GM21825 (cell line): ENCODE results near the gene AGTRAP.

Experiments
- ATAC-seq: cut with Tn5 transposase; IDR thresholded peaks from one replicate; pipeline ENCODE4 v1.9.1; 2021; ENCODE audit warnings: mild to moderate bottlenecking, moderate library complexity; ENCODE audit not compliant: unreplicated experiment

Gene AGTRAP

DNA sequence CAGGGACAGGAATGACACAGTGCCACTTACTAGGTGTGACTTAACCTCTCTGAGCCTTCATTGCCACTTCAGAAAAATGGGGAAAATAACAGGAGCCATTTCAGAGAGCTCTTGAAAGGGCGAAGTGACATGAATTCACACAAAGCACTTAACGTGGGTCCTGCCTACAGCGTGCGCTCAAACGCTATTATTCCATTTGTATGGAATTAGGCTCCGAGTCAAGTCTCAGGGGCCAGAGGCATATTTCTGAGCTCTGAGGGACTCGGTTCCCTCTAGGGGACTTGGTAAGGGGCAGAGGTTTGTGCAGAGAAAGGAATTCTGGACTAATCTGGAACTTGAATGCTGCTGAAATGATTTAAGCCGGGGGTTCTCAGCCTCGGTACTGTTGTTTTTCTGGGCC, 30.3 kb upstream of the AGTRAP start:
- ATAC-seq, result no peak

DNA sequence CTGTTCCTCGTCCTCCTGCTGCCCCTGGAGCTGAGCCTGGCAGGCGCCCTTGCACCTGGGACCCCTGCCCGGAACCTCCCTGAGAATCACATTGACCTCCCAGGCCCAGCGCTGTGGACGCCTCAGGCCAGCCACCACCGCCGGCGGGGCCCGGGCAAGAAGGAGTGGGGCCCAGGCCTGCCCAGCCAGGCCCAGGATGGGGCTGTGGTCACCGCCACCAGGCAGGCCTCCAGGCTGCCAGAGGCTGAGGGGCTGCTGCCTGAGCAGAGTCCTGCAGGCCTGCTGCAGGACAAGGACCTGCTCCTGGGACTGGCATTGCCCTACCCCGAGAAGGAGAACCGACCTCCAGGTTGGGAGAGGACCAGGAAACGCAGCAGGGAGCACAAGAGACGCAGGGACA, 29.6 kb upstream of the AGTRAP start:
- ATAC-seq, result no peak

DNA sequence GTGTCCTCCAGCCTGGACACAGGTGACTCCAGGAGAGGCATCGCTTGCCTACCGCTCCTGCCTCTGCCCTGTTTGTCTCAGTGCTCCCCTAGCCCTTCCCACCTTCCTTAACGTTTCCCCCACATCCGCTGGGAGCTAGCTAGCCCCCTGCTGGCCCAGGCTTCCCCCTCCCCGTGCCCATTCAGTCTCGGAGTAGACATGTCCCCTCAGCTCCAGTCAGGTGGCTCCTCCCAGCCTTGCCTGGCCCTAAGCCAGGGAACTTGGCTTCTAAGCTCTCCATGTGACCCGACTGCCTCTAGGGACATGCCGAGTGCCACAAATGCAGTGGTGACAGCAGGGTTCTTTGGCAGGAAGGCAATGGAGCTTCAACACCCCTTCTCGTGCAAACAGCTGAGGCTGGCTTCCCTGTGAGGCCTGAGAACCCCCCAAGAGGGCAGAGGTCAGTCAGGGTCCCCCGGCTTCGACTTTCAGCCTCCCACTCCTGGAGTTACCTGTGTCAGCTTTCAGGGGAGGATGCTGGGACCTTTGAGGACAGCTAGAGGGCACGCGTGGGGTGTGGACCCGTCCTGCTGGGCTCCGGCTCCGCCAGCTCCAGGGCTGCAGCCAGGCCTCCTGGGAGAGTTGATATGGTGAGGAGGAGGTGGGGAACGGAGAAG, 28.2 kb upstream of the AGTRAP start:
- ATAC-seq, result no peak

DNA sequence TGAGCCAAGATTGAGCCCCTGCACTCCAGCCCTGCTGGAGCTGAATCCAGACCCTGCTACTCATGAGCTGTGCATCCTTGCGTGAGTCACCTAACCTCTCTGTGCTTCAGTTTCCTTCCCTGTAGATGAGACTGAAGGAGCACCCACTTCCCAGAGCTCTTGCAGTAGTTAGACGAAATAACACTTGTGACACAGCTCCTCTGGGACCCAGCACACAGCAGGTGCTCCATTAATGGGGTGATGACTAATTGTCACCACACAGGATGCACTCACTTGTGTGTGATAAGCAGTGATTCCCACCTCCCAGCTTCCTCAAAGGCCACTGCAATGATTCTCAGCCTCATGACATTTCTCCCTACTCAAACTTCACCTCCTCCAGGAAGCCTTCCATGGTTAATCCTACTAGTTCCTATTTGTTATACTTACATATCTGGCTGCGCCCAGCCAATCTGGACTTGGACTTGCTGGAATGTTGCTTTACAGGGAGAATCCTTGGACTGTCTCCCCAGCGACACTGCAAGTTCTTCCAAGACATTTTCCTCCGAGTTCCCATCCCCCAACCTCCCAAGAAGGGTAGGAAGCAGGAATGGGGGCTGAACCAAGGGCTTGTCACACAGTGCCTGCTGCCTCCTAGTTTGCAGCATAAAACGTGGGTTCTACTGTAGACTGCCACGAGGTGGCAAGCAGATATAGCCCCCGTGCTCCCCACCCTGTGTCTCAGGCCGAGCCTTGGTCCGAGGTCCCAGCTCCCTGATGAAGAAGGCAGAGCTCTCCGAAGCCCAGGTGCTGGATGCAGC, 27.2 kb upstream of the AGTRAP start:
- ATAC-seq, result no peak

DNA sequence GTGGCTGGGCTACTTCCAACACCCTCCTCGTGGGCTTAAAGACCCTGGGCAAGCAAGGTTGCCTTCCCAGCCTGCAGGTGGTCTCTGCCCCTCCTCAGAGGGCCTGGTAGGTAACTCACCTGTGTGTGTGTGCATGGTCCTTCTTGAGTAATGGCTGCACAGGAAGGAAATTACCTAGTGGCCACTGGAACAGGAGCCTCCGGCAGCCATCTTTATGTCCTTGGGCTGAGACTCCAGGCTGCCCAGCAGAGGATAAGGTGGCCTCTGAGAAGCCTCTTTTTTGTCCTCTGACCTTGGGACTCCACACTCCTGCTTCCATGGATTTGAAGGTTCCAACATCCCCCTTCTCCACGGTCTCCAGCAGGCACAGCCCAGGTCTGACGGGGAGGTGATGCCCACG, 24.4 kb upstream of the AGTRAP start:
- ATAC-seq, result no peak

DNA sequence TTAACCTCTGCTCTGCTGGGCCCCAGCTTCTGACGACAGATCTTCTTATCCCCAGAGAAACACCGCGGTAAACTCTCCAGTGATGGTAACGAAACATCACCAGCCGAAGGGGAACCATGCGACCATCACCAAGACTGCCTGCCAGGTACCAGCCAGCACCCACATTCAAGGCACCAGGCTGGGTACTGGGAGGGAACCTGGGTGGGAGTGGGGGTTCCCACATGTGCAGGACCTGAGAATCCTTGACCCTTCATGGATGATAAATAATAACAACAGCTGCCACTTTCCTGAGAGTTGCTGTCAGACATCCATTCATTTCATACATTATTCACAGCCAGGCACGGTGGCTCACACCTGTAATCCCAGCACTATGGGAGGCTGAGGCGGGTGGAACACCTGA, 23.7 kb upstream of the AGTRAP start:
- ATAC-seq, result no peak

DNA sequence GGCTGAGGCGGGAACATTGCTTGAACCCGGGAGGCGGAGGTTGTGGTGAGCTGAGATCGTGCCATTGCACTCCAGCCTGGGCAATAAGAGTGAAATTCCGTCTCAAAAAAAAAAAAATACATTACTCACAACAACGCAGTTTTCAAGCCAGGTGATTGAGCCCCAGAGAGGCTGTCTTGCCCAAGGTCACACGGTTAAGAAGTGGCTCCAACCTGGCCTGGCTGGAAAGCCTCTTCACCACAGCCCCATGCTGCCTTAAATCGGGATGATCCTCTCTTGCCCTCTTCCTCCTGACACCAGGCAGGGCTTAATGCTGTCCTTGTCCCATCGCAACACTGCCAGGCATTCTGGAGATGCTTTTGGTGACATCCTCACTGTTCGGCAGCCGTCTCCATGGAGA, 22.8 kb upstream of the AGTRAP start:
- no peak for ATAC-seq

DNA sequence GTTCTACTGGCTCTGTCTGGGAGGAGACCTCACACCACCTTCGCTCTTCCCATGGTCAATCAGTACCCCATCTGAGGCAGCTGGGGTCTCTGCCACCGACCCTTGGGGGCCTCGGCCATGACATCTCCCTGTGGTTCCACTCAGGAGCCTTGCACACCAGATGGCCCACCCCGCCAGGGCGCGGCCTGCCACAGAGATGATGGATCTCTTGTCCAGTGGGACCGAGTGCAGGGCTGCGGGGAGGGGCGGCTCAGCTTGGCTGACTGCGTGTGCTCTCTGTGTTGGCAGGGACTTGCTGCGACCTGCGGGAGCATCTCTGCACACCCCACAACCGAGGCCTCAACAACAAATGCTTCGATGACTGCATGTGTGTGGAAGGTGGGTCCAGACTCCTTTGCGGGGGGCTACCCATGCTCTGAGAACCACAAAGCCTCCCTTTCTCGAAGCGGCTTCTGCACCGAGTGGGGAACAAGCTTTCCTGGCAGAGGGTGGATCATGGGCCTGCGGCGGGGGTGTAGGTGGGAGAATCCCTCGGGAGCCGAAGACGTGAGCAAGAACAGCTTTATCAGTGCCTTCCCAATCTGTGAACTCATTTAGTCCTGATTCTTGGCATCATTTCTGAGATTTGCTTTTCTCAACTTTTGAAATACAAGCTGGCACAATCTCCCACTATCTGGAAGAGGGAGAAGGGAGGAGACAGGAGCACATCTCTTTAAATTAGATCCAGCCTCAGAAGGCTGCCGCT, 20.9 kb upstream of the AGTRAP start:
- no peak for ATAC-seq

DNA sequence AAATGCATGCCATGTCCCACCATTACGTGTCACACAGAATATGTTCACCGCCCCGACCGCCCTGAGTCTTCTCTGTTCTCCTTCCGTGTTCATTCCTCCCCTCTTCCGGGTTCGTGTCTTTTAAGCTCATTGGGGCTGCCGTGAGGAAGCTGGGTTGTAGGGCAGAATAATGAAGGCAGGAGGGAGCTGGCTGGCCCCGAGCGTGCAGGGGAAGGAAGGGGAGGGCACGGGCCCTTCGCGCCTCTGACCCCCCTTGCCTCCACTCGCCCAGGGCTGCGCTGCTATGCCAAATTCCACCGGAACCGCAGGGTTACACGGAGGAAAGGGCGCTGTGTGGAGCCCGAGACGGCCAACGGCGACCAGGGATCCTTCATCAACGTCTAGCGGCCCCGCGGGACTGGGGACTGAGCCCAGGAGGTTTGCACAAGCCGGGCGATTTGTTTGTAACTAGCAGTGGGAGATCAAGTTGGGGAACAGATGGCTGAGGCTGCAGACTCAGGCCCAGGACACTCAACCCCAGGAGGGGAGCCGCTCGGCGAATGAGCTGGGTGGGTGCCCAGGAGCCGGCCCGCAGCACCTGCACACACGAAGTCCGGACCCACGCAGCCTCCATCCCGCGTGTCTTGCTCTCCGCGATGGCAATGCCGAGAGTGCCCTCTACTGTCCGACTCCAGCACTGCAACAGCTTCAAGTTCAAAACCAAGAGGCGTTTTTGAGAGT, 16.5 kb upstream of the AGTRAP start:
- peak; percentile 56 for ATAC-seq

DNA sequence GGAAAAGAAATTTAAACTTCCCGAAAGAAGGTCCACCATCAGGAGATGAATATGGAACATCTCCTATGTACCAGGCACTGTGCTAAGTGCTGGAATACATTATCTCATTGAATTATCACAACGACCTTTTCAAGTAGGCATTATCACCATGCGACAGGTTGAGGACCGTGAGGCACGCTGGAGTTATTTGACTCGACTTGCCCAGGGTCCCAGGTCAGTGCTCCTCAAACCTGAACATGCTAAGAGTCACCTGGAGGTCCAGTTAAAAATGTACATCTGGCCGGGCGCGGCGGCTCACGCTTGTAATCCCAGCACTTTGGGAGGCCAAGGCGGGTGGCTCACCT, 15.9 kb upstream of the AGTRAP start:
- ATAC-seq, result no peak

DNA sequence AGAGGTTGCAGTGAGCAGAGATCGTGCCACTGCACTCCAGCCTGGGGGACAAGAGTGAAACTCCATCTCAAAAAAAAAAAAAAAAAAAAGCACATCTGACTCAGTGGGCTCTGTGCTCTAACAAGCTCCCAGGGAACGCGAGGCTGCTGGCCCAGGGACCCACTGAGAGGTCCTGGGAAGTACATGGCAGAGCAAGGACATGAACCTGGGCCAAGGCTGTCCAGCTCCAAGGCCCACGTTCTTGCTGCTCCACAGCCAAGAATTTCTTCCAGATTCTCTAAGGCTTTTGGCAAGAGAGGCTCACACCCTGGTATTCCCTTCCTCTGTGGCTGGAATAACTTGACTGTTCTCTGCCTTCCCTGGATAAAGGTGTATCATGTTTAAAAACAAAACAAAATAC, 15.4 kb upstream of the AGTRAP start:
- no peak for ATAC-seq

DNA sequence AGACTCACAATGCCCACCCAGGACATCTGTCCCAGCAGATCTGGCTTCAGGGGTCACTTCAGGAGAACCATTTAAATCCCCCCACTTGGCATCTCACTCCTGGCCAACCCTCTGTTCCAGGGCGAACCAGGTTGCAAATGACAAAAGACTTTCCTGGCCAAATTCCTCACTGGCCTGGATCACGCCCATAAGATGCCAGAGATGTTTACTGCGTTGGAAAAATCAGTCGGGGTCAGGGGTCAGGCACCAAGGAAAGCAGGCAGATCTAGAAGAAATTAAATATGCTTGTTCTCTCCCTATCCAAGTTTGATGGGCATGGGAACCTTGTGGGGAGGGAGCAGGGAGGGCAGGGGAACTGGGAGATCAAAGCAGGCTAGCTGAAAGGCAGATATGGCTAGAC, 14.6 kb upstream of the AGTRAP start:
- ATAC-seq, result no peak

DNA sequence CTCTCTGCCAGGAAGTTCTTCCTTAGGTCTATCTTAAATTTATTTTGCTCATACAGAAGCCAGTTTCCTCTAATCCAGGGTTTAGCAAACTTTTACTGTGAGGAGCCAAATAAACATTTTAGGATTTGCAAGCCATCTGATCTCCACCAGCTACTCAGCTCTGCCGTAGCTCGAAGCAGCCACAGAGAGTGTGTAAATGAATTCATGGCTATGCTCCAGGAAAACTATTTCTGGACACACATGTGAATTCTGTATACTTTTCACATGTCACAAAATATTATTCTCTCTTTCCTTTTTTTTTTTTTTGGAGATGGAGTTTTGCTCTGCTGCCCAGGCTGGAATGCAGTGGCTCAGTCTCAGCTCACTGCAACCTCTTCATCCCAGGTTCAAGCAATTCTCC, 13.4 kb upstream of the AGTRAP start:
- no peak for ATAC-seq

DNA sequence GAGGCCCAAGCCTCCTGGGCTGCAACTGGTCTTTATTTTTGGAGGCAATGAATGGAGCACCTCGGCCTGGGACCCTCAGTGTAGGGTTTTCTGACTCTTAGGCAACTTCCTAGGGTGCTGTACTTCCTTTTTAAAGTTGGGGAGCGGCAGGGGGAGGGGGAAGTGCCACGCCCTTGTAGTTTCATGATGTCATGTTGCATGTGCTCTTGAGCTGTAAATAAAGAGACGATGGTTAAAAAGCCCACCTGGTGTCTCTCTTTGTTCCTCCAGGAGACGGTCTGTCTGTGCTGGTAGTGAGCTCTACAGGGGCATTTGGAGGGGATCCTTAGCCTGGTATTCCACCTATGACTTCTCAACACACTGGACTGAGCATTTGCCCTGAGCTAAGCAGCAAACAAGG, 10.3 kb upstream of the AGTRAP start:
- no peak for ATAC-seq

DNA sequence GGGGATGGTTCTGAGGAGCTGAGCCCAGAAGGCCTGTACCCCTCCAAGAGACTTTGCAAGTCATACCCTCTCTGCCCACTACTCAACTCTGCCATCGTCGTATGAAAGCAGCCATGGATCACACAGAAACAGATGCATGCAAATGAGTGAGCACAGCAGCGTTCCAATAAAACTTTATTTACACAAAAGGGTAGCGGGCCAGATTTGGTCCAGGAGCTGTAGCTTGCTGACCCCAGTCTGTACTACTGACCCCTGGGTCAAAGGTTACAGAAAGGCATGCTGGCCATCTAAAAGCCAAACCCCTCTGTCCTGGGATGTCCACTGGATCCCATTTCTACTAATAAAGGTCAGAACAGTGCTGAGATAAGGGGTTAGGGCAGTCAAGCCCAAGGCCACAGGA, 8.8 kb upstream of the AGTRAP start:
- ATAC-seq, result no peak

DNA sequence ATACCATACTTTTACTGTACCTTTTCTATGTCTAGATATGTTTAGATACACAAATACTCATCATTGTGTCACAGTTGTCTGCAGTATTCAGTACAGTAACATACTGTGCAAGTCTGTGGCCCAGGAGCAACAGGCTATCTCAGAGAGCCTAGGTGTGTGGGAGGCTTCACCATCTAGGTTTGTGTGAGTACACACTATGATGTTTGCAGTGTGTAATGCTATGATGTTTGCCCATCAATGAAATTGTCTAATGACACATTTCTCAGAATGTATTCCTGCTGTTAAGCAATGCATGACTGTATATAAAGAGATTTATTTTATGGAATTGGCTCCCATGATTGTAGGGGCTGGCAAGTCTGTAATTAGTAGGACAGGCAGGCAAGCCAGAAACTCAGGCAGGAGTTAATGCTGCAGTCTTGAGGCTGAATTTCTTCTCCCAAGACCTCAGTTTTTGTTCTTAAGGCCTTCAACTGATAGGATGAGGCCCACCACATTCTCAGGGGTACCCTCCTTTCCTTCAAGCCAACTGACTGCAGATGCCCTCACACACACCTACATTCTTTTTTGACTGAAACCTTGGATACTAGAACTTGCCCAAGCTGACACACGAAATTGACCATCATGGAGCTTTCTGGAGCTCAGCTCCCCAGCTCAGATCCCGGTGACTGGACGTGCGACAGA, 7.7 kb upstream of the AGTRAP start:
- no peak for ATAC-seq

DNA sequence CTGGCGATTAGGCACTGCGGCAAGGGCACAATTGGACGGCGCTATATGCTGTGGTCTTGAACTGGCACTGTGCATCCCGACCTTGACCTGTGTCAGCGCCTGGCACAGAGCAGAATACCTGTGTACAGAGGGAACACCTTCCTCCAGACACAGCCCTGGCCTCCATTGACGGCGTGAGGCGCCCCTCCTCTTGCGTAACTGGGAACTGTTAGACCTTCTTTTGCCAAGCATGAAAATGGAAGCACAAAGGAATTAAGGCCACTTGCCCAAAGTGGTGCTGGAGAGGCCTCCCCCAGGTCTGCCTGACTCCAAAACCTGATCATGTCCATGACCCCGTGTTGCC, 6.8 kb upstream of the AGTRAP start:
- ATAC-seq, result no peak

DNA sequence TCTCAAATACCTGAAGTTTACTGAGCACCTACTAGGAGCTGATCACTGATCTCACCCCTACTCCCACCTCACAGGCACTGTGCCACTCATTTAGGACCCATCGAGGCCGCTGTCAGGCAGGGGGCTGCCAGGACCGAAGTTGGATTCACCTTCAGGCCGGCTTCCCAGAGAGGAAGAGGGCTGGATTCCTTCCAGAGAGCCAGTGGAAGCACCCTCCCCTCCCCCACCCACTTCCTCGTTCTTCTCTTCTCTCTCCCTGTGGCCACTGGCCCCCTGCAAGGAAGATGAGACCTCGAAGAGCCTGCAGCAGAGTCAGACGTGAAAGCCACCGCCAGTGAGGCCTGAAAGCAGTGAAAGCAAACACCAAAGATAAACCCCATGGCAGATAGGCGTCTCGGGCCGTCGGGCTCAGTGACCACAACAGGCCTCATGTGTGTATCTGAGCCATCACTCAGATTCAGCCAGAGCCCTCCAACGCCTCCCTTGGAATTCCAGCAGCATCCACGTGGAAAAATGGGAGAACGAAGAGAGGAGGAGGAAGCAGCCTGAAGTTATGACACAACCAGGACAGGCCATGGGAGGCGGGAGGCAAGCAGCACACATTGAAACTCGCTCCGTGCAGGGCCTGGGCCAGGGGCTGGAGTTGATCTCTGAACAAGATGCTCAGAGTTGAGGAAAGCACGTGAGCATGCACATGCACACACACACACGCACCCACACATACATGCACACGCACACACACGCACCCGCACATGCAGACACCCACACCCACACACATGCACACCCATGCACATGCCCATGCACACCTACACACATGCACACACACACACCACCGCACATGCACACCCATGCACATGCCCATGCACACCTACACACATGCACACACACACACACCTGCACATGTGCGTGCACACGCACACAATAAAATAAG, 6.2 kb upstream of the AGTRAP start:
- no peak for ATAC-seq

DNA sequence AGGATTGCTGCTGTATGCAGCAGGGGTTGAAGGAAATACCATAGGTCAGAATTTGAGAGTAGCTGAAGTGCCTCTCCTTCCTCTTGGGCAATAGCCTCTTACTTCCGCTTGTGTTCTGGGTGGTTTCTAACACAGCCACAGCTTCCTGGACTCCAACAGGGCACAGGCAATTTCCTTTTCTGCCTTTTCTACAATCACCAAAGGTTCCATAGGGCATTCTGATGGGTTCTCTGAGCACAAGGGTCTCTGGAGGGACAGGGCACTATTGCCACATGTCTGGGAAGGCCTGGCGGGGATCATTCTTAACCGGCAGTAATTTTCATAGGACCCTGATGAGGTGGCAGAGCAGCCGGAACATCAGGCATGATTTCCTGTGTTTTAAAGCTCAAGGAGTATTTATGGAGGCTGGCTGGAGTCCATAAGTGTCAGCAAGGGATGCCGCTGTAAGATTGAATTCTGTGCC, 5.5 kb upstream of the AGTRAP start:
- peak; percentile 49 for ATAC-seq
